ENCODE results near the gene CNR1.

The CNR1 gene

GRCh38 chr6:88143421-88144157 lies 22.6 kb downstream of the CNR1 start:
- no peak for ATAC-seq

DNA sequence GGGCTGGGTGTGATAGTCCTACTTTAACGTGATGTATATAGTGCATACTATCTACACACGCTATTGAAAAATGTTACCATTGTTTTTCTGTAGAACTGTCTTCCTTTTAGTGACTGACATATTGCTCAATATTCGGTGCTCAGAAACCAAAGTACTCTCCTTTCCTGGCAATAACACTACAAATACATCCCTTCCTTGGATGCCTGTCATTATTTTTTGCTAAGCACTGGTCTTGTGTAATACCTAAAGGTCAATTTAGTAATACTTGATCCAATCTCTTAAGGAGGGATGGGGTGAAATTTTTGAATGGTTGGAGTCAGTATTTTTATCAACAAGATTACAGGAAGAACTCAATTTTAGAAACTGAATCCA lies 23.9 kb downstream of the CNR1 start:
- ATAC-seq, result no peak

GRCh38 chr6:88141561-88142296 lies 24.4 kb downstream of the CNR1 start:
- ATAC-seq, result peak; percentile 45 to 62

GRCh38 chr6:88137915-88138314 lies 28.2 kb downstream of the CNR1 start:
- ATAC-seq, result no peak

DNA sequence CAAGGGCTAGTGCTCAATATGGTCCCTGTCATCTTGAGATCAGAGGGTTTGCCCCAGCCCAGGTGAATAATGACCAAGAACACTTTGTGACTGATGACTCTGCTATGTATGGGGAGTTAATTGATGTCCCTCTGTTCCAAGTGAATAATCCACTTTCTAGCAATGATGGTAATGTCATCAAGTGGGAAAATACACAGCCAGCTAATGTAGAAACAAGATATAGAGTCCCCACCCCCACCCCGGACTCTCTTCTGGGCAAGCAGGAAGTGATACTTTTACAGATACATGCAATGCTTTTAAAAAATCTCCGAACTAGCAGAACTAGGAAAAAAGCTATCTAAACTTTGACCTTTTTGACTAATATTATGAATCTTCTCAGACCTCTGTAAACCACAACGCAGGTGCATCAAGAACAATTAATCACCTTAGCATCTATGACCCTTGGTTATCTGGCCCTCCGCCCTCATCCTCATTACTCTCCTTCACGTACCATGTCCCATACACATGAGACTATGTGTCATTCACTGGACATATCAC lies 30.5 kb downstream of the CNR1 start:
- ATAC-seq, result peak; percentile 17 to 63

GRCh38 chr6:88134575-88134974 lies 31.6 kb downstream of the CNR1 start:
- no peak for ATAC-seq

- ATAC-seq, result no peak
These were observed 32.4 kb downstream of the CNR1 start for GRCh38 chr6:88133718-88134117.

GRCh38 chr6:88124925-88125557 lies 41.1 kb downstream of the CNR1 start:
- no peak for ATAC-seq

DNA sequence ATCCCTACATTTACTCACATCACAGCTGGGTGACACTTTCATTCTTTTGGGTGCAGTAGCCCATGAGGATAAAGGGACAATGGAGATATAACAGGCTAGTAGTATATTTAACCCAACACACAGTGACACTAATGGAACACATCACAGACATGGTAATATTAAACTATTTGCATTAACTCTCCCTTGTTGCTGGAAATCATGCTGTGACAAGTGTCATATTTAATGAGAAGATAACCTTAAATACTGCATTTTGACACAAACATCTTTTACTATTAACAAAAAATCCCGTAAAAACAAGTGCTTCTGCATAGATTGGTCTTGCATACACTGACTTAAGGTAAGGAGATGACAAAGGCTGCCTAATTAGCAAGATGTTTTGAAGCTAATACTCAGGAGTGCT lies 45.5 kb downstream of the CNR1 start:
- no peak for ATAC-seq

GRCh38 chr6:88119769-88120168 lies 46.4 kb downstream of the CNR1 start:
- ATAC-seq, result no peak

DNA sequence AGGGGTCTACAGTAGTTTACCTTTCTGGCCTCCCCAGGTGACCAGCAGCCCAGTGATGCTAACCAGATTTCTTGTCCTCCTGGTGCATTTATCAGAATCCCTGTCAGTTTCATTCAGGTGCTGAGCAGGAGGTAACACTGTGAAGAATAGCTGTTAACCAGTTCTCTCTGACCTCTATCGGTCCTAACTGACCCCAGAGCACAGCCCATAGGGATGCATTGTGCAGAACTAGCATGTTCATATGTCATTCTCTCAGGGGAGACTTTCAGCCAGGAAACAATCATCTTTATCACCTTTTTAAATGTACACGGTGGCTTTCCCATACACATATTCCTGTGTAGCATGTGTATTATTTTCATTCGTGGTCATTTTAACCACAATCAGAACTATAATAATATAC lies 49.9 kb downstream of the CNR1 start:
- ATAC-seq, result no peak

DNA sequence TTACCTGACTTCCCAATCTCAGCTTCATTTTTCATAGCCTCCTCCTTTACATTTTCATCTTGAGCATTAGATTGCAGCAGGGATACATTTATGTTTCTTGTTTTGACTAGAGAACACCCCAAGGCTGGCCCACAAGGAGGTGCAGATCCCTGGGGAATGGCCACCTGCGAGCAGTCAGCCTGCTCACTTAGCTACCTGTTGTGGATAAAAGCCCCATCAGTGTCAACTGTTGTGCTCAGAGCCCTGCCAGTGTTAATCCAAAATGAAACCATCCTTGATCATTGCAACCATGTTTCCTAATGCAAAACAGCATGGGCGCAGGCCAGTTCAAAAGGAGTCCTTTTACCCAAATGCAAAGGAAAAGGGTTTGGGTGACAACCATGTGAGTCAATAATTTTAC lies 50.8 kb downstream of the CNR1 start:
- no peak for ATAC-seq

DNA sequence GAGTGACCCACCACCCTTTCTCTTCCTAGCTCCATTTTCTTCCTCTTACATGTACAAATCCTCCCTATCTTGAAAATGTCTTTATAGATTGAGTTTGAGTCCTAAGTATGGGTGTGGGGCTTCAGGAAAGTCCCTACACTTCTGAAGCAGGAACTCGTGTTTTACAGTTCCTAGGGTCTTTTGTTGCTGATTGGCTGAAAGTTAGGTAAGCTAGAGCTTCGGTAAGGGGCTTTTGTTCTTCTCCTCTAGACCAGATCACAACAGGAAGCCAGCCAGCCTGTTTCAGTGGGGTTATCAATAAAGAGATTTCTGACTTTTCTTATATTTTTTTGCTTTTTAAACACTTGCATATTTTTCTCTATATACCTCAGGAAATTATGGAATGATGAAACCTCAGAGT lies 51.3 kb downstream of the CNR1 start:
- no peak for ATAC-seq

DNA sequence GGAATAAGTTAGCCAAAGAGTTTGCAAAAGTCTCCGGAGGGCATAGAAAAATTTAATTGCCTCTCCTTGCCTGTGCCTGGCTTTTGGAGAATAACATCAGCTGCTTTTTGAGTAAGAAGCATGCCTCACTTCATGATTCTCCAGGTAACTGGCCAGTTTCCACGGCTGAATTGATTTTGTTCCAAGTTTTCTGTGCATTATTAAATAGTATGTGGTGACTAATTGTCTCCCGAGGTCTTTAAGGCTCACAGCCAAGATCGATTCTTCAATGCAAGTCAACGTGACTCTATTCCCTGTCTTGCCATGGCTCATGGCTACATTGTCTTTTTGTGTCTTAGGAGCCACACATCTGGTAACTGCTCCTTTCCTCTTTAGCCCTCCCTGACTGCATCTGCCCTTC lies 54.2 kb downstream of the CNR1 start:
- ATAC-seq, result no peak

DNA sequence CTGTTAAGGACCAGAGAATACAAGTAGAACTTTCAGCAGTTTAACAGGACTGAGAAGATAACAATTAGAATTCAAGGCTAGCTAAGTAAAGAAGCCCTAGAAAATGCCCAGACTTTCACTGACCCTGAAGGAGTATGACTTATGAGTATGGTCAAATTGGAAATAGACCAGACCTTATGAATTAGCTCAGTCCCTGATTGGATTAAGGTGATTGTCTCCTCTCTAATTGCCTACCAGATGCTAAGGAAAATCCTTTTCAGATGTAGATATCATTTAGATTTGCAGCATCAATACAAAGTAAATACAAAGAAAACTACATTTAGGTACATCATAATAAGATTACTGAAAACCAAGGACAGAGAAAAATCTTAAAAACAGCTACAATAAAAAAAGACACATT lies 58.9 kb downstream of the CNR1 start:
- no peak for ATAC-seq

GRCh38 chr6:88105741-88106340 lies 60.3 kb downstream of the CNR1 start:
- no peak for ATAC-seq

All from activated CD4-positive, CD25-positive, alpha-beta regulatory T cell treated with anti-CD3 and anti-CD28 coated beads, Interleukin-2, amount 50 U/mL, for 24 hours (primary cell).